HG03432 (cell line): ENCODE measurements around the gene RNF213.

Experiments
- ATAC-seq: cut with Tn5 transposase; IDR thresholded peaks from one replicate; pipeline ENCODE4 v1.9.1; 2021; ENCODE audit warnings: mild to moderate bottlenecking, moderate library complexity; ENCODE audit not compliant: unreplicated experiment

RNF213 gene

DNA sequence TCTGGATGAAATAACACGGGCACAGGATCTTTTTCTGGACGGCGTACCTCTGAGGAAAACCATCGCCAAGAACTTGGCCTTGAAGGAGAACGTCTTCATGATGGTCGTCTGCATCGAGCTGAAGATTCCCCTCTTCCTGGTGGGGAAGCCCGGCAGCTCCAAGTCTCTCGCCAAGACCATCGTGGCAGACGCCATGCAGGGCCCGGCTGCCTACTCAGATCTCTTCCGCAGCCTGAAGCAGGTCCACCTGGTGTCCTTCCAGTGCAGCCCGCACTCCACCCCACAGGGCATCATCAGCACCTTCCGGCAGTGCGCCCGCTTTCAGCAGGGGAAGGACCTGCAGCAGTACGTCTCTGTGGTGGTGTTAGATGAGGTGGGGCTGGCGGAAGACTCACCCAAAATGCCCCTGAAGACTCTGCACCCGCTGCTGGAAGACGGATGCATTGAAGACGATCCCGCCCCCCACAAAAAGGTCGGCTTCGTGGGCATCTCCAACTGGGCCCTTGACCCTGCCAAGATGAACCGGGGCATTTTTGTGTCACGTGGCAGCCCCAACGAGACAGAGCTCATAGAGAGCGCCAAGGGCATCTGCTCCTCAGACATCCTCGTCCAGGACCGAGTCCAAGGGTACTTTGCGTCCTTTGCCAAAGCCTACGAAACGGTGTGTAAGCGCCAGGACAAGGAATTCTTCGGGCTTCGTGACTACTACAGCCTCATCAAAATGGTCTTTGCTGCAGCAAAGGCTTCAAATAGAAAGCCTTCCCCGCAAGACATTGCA is 86.0 kb downstream of the RNF213 start:
- ATAC-seq = no peak

DNA sequence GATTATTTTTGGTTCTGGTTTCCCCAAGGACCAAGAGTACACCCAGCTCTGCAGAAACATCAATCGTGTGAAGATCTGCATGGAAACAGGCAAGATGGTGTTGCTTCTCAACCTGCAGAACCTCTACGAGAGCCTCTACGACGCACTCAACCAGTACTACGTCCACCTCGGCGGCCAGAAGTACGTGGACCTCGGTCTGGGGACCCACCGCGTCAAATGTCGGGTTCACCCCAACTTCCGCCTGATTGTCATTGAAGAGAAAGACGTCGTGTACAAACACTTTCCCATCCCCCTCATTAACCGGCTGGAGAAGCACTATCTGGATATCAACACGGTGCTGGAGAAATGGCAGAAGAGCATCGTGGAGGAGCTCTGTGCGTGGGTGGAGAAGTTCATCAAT is 86.9 kb downstream of the RNF213 start:
- no peak for ATAC-seq

DNA sequence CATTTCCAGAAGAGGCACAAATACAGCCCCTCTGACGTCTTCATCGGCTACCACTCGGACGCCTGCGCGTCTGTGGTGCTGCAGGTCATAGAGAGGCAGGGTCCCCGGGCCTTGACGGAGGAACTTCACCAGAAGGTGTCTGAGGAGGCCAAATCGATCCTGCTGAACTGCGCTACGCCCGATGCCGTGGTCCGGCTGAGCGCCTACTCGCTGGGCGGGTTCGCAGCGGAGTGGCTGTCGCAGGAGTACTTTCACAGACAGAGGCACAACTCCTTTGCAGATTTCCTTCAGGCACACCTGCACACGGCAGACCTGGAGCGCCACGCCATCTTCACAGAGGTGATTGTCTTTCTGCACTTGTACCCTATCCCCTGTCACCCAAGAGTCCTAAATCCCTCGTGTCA is 87.3 kb downstream of the RNF213 start:
- ATAC-seq = no peak

DNA sequence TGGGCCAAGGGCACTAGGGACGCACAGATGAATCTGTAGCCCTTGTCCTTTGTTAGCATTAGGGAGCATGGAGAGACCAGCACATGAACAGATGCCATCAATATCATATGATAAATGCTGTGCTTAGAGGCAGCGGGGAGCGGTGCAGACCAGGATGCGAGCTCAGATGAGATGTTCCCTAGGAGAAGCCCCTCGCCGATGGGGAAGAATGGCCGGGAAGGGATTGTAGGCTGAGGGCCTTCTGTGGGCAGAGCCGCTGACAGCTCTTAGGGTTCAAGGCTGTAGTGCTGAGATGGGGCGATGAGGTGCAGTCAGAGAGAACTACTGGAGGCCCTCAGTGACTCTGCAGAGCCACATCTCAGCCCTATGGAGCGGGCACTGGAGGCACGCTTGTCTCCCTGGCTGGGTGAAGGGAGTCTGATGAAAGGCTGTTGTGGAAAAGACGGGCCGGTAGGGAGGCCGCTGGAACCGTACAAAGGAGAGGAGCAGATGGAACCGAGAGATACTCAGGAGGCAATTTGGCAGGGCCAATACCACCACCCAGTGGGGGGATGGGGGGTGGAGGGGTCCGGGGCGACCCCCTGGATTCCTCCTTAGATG is 88.0 kb downstream of the RNF213 start:
- ATAC-seq = no peak

DNA sequence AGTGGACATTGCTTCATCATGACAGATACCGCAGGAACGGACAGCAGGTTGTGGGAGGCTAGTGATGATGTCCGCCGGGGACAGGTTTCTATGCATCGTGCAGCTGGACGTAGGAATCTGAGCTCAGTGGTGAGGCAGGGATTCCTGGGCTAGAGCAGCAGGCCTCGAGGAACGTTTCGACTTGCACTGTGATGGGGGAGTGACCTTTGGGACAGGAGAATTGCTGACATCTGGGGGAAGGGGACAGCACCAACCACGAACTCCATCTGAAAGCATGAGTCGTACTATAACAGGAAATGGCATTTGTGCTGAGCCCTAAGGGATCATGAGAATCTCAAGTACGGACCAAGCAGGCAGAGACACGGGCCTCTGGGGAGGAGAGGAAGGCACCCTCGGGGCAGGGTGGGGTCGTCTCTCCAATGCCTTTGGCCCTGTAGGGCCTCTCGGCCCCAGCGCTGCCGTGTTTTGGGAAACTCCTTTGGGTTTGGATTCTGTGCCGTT is 88.5 kb downstream of the RNF213 start:
- no peak for ATAC-seq

DNA sequence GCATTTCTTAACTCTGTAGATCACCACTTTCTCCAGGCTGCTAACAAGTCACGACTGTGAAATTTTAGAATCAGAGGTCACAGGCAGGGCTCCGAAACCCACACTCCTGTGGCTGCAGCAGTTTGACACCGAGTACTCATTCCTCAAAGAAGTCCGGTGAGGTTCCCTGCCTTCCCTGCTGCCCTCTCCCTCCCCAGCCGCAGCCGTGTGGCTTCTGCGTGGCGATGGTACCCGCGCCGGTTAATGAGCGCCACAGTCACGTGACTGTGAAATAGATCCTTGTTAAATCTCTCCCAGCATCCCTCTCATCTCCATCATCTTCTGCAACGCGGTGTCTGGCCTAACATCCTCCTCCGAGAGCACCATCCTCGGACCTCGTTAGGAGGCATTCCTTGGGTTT is 89.1 kb downstream of the RNF213 start:
- no peak for ATAC-seq

DNA sequence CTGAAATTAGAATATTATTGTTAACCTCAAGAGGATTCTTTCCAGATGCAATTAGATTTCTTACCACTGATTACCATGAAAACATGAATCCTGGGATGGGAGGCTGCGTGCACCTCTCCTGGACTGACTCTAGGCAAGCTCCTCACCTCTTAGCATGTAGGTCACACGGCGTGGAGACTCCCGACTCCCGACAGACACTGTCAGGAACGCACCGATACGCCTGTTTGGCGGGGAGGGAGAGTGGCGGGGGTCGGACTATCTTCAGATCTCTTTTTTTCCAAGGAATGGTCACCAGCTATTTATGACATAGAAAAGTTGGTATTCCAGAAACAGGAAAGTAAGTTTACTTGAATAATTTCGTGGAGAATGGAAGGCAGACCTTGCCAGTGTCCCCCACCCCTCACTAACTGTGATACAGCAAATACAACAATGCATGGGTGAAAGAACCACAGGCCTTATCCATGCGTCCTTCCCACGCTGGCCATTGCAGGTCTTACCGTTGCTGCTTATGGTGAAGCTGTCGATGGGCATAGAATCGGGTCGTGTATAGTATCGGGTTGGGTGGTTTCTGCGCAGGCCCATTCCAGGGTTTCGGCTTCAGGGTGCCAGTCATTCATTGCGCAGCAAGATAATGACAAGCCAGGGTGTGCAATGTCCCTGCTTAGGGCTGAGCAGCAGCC is 91.7 kb downstream of the RNF213 start:
- no peak for ATAC-seq

DNA sequence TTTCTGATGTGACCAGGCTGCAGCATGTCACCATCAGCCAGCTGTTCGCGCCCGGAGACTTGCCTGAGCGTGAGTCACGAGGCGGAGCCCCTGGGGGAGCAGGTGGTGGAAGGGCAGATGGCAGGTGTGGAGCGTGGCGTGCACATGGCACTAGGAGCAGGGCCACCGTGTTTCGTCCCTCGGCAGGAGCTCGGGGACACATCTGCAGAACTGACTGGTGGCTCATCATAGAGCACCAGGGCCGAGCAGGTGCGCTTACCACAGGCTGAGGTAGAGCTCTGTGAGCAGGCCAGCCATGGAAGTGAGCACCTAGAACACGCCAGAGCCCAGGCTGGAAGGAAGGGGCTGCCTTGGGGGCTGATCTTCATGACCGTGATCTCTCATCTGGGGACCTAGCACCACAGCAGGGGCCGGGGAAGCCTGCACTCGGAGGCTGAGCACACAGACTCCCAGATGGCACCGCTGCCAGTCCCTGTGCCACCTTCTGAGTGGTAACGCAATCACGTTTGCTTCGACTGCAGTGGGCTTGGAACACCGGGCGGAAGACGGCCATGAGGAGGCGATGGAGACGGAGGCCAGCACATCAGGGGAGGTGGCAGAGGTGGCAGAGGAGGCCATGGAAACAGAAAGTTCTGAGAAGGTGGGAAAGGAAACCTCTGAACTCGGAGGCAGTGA is 92.5 kb downstream of the RNF213 start:
- ATAC-seq = no peak

DNA sequence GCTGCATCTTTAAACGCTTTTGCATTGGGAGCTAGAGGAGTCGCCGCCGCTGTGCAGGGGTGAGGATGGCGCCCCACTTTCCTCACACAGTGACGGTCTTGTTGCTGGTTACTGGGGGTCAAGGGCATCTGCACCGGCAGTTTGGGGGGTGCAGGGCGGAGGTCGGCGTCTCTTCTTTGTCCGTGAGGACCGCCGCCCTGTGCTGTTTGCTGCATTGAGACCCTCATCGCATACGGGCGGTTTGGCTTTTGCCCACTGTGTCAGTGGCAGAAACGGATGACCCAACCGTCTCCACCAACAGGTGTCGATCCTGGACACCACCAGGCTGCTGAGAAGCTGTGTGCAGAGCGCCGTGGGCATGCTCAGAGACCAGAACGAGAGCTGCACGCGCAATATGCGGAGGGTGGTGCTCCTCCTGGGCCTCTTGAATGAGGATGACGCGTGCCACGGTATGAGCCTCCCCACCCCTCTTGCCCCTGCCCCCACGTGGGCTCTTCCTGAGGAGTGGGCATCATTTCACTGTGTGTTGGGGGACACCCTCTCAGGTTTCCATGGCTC is 93.1 kb downstream of the RNF213 start:
- no peak for ATAC-seq

DNA sequence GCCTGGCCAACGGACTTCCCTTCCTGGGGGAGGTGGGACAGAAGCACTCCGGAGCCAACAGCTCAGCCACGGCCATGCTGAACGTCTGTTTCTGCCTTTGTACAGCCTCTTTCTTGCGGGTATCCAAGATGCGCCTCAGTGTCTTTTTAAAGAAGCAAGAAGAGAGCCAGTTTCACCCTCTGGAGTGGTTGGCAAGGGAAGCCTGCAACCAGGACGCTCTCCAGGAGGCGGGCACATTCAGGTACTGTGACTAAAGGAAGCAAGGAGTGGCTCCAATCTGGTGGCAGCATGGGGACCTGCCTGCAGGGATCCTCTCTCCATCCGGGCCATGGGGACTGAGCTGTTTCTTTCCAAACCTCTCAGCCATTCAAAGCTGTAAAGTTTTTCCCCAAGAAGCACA is 93.7 kb downstream of the RNF213 start:
- ATAC-seq = no peak

DNA sequence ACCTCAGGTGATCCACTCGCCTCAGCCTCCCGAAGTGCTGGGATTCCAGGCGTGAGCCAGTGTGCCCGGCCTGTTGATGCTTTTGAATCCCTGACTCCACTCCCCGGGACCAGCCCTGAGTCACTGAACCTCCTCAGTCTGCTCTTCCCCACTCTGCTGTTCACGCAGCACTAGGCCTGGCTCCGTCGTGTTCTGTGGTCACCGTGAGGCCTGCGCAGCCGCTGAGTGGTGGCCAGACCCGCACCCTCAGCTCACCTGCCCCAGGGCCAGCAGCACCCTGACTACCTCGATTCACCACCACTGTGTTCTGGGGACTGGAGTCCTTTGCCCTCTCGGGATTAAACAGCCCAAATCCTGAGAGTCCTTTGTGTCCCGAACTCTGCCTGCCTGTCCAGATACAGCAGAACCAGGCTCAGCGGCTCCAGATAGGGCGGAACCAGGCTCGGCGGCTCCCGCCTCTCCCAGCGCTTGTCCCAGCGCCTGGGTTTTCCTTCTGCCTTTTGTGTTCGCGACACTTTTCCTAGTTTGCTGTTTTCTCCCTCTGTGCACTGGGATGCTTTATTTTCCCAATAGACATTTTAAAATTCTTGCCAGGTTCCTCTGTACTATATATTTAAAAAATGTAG is 95.7 kb downstream of the RNF213 start:
- ATAC-seq = no peak

DNA sequence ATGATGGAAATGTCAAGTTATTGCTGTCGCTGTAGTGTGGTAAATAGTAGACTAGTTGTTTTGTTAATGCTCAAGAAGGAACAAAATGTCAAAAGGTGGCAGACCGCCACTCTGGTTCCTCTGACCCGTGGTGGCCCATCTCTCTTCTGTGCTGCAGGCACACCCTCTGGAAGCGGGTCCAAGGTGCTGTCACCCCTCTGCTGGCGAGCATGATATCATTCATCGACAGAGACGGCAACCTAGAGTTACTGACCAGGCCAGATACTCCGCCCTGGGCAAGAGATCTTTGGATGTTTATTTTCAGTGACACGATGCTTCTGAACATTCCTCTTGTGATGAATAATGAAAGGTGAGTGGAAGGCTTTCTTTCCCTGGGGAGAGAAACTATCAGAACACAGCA is 97.5 kb downstream of the RNF213 start:
- no peak for ATAC-seq

DNA sequence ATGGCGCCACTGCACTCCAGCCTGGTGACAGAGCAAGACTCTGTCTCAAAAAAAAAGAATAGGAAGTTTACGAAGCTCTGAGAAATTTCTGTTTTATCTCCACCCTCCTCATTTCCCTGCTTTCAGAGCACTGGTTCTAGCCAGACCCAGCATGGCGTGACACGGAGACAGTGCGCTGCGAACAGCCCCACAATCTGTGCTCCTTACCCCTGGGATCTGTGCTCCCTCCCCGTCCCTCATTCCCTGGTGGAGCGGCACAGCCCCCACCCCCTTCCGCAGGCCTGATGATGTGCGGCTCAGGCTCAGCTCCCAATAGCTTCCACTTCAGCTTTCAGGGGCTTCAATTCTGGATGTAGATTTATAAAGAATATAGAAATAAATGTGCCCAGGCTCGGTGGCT is 98.2 kb downstream of the RNF213 start:
- no peak for ATAC-seq

DNA sequence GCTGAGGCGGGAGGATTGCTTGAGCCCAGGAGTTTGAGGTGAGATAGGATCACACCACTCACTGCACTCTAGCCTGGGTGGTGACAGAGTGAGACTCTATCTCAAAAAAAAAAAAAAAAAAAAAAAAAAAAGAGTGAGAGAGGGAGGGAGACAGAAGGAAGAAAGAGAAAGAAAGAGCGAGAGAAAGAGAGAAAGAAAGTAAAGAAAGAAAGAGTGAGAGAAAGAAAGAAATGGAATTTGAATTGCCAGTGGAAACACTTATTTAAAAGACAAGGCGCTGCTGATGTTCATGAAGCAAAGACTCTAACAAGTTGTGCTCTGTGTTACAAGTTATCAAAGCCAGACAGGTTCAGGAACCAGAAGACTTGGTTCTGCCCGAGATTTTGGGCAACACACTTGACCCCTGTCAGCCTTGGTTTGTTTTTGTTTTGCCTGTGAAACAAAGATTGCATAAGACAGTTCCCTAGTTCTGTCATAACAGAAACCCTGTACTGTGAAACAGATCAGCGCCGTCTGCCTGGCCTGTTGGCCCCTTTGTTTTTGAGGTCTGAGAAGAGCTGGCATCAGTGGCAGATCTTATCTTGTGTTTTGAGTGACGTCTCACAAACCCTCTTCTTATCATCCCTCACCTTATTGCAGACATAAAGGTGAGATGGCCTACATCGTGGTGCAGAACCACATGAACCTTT is 98.9 kb downstream of the RNF213 start:
- ATAC-seq = no peak

DNA sequence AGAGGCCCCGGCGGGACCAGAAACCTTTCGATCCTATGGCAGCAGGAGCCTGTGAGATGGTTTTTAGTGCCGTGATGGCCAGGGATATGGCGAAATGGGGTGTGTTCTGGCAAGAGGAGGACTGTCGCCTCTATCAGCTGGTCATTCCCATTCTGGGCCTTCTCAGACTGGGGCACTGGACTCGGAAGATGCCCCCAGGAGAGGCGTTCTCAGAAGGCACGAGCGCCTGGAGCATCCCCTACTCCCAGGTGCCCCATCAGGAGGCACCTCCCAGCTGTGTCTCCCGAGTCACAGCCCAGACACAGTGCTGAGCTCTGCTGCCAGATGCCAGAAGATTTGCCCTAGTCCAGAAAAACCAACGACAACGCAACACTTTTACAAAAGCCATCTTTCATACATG is 99.7 kb downstream of the RNF213 start:
- no peak for ATAC-seq

DNA sequence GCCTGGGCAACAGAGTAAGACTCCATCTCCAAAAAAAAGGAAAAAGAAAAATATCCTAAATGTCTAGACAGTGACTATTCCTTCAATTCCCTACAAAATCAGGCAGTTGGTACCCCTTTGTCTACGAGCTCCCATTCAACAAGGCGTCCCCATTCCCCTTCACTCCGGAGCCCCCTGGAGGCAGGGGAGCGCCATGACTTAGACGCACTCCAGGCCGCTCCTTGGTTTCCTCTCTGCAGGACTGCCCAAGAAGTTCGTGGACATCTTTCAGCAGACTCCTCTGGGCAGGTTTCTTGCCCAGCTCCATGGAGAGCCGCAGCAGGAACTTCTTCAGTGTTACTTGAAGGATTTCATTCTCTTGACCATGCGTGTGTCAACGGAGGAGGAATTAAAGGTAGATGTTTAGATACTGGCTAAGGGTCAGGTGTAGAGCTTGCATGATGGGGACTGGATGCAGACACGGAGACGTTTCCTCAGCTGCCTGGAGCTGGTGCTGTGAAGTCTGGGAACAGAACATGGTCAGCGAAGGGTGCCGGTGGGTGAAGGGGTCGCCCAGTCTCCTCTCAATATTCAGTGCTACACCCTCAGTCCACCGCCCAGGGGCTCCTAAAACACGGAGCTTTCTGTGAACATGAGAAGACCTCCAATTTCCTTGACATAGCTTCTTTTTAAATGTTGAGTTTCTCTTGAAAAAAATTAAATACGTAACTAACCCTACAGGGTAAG is 101.0 kb downstream of the RNF213 start:
- no peak for ATAC-seq

DNA sequence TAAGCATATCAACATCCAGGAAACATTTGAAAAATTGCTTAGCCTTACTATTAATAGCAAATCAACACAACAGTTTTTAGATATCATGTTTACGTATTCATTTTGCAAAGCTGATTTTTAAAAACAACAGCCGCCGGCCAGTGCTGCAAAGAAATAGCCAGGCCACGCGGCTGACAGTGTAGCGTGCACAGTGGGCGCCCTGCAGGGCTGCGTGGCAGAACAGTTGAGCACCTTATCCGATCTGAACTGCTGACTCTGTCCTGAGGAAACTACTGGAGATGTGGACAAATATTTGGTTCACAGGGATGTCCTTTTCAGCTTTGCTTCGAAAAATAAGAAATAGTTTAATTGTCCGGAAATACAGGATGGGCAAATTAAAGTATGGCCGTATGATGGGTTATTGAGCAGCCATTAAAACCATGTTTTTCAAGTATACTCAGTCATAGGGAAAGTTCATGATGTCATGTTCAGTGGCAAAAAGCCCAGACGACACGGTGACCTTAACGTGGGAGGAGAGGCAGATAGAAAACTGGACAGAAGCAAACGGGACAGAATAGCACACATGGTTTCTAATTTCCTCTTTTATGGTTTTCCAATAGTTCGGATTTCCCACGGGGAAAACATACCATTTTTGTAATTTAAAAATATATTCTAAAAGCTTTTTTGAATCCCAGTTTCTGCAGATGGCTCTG is 101.9 kb downstream of the RNF213 start:
- ATAC-seq = no peak

DNA sequence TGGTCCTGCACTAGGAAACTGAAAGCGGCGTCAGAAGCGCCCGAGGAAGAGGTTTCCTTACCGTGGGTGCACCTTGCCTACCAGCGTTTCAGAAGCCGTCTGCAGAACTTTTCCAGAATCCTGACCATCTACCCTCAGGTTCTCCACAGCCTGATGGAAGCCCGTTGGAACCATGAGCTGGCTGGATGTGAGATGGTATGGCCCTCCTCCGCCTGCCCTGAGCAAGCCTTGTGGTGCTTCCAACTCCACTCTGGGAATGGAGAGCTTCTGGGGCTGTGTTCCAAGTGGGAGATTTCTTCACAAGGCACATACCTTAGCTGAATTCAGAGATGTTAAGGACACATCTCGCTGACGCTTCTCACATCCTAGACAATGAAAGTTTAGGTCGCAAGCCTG is 102.5 kb downstream of the RNF213 start:
- no peak for ATAC-seq

DNA sequence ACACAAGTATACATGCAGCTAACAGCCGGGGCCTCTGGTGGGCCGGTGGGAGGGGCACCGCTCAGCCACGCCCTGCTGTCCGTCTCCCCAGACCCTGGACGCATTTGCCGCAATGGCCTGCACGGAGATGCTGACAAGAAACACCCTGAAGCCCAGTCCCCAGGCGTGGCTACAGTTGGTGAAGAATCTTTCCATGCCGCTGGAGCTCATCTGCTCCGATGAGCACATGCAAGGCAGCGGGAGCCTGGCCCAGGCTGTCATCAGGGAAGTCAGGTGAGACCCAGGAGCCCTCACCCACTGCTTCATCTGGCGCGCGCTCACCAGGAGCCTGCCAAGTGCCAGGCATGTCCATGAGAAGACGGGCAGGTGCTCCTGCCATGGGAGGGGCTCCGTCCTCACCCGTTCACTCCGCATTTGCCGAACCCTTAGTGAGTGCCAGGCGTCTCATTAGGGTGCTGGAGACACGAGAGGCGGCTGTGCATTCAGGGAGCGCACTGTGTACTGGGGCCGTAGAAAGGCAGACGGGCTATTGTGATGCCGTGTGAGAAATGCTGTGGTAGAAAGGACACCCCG is 103.0 kb downstream of the RNF213 start:
- no peak for ATAC-seq
